22Rv1 (cell line): ENCODE data around the gene TNFRSF1B.

Experiments used
- ZFX ChIP-seq: fragments of 450-650 bp; IDR thresholded peaks from 2 replicates; pipeline ENCODE4 v1.6.1; 2017; ENCODE audit warnings: antibody characterized with exemption, borderline replicate concordance
- TF ChIP-seq, protein P1 (sequence below): fragments of 450-650 bp; IDR thresholded peaks from 2 replicates; pipeline ENCODE4 v1.5.1; 2017; ENCODE audit warnings: mild to moderate bottlenecking

DNA sequence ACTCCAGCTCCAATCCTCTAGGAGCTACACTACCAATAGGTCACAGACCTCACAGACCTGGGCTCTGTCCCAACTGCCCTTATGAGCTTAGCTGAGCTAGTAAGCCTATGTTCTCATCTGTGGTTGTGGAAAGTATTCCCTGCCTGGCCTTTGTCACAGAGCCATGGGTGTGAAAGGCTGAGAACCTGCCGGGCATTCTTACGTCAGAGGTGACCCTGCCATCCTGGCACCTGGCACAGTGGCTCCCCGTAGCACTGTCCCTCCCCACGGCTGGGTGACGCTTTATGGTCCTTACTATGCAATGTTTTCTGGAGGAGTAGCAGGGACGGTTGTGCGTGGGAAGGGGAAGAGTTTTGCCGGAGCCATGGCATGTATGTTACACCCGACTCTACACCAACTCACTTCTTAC is 3.5 kb downstream of the TNFRSF1B start:
- TF ChIP-seq, protein P1, sequence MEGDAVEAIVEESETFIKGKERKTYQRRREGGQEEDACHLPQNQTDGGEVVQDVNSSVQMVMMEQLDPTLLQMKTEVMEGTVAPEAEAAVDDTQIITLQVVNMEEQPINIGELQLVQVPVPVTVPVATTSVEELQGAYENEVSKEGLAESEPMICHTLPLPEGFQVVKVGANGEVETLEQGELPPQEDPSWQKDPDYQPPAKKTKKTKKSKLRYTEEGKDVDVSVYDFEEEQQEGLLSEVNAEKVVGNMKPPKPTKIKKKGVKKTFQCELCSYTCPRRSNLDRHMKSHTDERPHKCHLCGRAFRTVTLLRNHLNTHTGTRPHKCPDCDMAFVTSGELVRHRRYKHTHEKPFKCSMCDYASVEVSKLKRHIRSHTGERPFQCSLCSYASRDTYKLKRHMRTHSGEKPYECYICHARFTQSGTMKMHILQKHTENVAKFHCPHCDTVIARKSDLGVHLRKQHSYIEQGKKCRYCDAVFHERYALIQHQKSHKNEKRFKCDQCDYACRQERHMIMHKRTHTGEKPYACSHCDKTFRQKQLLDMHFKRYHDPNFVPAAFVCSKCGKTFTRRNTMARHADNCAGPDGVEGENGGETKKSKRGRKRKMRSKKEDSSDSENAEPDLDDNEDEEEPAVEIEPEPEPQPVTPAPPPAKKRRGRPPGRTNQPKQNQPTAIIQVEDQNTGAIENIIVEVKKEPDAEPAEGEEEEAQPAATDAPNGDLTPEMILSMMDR: no peak
- TF ChIP-seq ZFX: no peak
